ENCODE data around the gene TTC31. TPM values are rescaled to one million over a fixed set of nuclear protein-coding genes. Genes with fewer than 3 reads are reported as not detected.

TTC31 gene
- total RNA-seq, 4 donors from 2014 or later: 20.4 to 45.5 (median 27.4) TPM

DNA sequence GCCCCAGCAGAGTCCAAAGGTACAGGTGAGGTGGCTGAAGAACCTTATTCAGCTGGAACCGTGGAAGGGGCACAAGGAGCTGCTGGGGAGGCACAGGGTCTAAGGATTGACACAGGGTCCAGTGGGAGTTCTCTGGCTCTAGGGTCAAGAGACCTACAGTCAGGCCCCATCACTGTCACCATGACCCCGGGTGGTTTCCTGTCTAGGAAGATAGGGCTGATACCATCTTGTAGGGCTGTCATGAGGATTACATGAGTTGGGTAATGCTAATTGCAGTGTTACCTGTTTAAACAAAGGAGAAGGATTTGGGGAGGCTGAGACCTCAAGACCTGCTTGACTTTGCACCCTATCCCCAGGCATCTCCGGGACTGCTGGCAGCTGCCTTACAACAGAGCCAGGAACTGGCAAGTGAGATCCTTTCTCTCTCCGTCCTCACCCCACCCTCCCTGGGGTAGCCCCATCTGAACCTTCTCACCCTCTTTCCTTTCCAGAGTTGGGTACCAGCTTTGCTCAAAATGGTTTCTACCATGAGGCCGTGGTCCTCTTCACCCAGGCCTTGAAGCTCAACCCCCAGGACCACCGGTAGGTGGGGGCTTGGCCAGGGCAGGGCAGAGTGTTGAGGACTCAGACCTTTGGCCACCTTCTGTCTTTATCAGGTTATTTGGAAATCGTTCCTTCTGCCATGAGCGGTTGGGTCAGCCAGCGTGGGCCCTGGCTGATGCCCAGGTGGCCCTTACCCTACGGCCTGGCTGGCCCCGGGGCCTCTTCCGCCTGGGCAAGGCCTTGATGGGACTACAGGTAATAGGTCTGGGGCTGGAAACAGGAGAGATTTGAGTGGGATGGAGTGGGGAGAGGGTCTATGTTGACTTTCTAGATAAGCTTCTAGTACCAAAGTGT lies 9.0 kb downstream of the TTC31 start:
- 97% methylated on average over 11 of the region's 12 CpGs for WGBS
- H3K27ac ChIP-seq: no peak overlapping the region
- no peak for DNase-seq (ENCODE audit: low spot score in 2 of 2)
- no peaks in the 10 kb centered on the region for H3K9me3 ChIP-seq
- TF ChIP-seq EP300 (IDR thresholded peaks at IDR 0.05) (no peak), POLR2AphosphoS5 (IDR thresholded peaks at IDR 0.05) (no peak), POLR2A (IDR thresholded peaks at IDR 0.05) (no peak)
- H3K27me3 ChIP-seq: no peaks in the 10 kb centered on the region
- no peak overlapping the region for H3K4me3 ChIP-seq
- peaks cover 56% of the 10 kb centered on the region for H3K36me3 ChIP-seq
- no peaks in the 10 kb centered on the region for H3K4me1 ChIP-seq

DNA sequence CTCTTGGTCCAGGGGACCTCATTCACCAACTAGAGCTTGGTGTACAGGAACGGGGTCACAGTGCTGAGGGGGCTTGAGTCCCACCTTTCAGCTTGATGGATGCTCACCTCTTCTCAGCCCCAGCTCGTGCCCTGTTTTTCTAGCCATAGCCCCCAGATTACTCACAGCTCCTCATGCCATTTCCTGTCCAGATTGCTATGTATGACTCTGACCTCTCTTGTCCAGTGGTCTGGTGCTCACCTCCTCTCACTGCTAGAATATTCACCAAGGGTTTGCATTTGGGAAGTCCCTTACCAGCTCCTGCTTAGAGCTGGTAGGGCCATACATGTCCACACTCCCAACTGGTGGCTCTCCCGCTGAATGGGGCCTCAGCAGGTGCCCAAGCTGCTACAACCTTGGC lies 10.7 kb downstream of the TTC31 start:
- Histone ChIP-seq H3K36me3 (peaks cover 56% of the 10 kb centered on the region), H3K4me1 (peaks cover 14% of the 10 kb centered on the region), H3K27me3 (peaks cover 16% of the 10 kb centered on the region), H3K4me3 (no peak overlapping the region), H3K9me3 (no peaks in the 10 kb centered on the region), H3K27ac (no peak overlapping the region)
- TF ChIP-seq EP300 (IDR thresholded peaks at IDR 0.05) (no peak), POLR2AphosphoS5 (IDR thresholded peaks at IDR 0.05) (no peak), POLR2A (IDR thresholded peaks at IDR 0.05) (no peak)
- TF ChIP-seq, protein P1, sequence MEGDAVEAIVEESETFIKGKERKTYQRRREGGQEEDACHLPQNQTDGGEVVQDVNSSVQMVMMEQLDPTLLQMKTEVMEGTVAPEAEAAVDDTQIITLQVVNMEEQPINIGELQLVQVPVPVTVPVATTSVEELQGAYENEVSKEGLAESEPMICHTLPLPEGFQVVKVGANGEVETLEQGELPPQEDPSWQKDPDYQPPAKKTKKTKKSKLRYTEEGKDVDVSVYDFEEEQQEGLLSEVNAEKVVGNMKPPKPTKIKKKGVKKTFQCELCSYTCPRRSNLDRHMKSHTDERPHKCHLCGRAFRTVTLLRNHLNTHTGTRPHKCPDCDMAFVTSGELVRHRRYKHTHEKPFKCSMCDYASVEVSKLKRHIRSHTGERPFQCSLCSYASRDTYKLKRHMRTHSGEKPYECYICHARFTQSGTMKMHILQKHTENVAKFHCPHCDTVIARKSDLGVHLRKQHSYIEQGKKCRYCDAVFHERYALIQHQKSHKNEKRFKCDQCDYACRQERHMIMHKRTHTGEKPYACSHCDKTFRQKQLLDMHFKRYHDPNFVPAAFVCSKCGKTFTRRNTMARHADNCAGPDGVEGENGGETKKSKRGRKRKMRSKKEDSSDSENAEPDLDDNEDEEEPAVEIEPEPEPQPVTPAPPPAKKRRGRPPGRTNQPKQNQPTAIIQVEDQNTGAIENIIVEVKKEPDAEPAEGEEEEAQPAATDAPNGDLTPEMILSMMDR (IDR thresholded peaks at IDR 0.05): no peak
- DNase-seq (ENCODE audit: low spot score in 2 of 2): no peak
- whole genome bisulfite sequencing: 94% methylated on average over 3 of the region's 3 CpGs

DNA sequence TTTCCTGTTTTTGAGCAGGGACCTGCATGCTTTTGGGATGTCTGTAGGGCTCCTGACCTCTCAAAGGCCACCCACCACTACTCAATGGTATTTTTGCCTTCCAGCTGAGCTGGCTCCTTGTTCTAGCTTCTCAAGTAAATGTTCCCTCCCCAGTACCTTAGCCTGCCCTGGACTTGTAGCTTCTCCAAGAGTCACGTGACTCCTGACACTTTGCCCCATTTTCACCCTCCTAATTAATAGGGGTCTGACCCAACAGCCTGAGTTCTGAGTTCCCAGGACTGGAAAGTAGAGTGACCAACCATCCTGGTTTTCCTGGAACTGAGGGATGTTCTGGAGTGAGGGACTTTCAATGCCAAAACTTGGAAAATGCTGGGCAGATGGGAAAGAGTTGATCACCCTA lies 12.6 kb downstream of the TTC31 start:
- no peak for DNase-seq (ENCODE audit: low spot score in 2 of 2)
- Histone ChIP-seq H3K36me3 (peaks cover 40% of the 10 kb centered on the region), H3K9me3 (no peaks in the 10 kb centered on the region), H3K4me3 (no peak overlapping the region), H3K4me1 (peaks cover 26% of the 10 kb centered on the region), H3K27ac (no peak overlapping the region), H3K27me3 (peaks cover 34% of the 10 kb centered on the region)
- TF ChIP-seq, protein P1 (IDR thresholded peaks at IDR 0.05): no peak
- TF ChIP-seq POLR2A (IDR thresholded peaks at IDR 0.05): no peak
- no peak for TF ChIP-seq POLR2AphosphoS5 (IDR thresholded peaks at IDR 0.05)
- no peak for TF ChIP-seq EP300 (IDR thresholded peaks at IDR 0.05)
- 92% methylated on average over 1 of the region's 1 CpG for WGBS

DNA sequence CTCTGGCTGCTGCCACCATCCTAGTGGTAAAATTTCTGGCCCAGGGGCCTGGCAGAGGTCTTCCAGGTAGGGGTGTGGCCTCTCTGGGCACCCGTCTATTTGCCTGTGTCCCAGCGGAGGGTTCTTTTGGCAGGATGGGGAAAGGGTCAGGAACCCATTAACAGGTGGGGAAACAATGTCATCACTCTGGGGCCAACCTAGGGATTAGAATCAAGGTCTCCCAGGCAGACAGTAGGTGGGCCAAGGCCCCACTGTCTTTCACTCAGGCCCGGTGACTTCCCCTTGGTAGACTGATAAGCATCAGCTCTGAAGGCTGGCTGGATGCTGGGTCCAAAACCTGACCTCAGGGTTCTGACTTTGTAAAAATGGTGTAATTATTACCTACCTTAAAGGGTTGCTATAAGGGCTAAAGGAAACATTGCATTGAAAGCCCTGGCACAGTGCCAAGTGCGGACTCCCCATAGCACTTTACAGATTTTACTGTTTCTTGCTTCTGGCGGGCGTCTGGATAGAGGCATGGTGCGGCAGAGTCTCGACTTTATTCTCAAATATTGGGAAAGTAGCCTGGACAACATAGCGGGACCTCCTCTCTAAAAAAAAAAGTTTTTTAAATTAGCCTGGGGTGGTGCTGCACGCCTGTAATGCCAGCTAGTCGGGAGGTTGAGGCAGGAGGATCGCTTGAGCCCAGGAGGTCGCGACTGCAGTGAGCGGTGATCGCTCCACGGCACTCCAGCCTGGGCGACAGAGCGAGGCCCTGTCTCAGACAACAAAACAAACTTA lies 14.3 kb downstream of the TTC31 start:
- WGBS: 56% methylated on average over 19 of the region's 19 CpGs
- H3K4me3 ChIP-seq: peak overlapping the region; percentile 46
- no peaks in the 10 kb centered on the region for H3K9me3 ChIP-seq
- TF ChIP-seq POLR2A (IDR thresholded peaks at IDR 0.05) (no peak), EP300 (IDR thresholded peaks at IDR 0.05) (no peak), POLR2AphosphoS5 (IDR thresholded peaks at IDR 0.05) (no peak)
- TF ChIP-seq, protein P1 (IDR thresholded peaks at IDR 0.05): no peak
- no peak for DNase-seq (ENCODE audit: low spot score in 2 of 2)
- H3K27me3 ChIP-seq: peaks cover 50% of the 10 kb centered on the region
- no peak overlapping the region for H3K27ac ChIP-seq
- H3K36me3 ChIP-seq: peaks cover 23% of the 10 kb centered on the region
- H3K4me1 ChIP-seq: peaks cover 30% of the 10 kb centered on the region

DNA sequence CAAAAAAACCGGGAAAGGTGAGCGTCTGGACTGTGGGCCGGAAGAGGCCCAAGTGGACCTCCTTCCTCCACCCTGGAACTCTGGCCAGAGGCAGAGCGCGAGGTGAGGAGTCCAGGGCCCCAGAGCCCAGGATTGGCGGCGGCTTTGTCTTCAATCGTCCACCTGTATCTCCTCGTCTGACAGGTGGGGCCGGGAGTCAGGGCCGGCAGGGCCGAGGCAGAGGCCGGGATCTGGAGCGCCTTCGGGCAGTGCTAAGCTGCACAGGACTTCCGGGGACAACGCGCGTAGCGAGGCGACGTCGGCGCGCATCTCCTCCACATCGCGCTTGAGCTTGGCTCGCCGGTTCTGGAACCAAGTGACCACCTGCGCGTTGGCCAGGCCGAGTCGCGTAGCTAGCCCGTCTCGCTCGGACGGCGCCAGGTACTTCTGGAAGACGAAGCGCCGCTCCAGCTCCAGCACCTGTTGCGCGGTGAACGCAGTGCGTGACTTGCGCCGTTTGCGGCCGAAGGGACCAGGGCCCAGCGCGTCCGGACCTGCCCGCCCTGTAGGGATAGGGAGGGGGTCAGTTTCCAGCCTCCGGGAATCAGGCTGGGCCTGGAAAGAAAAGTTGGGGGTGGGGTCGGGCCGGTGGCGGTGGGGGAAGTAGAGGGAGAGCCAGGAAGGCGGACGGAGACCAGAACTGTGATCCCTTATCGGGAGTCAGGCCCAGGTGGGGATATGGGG lies 15.1 kb downstream of the TTC31 start:
- 4% methylated on average over 37 of the region's 61 CpGs for WGBS
- peak in 1 of 2 donors; percentile 69 for DNase-seq (ENCODE audit: low spot score in 2 of 2)
- peaks cover 15% of the 10 kb centered on the region for H3K36me3 ChIP-seq
- H3K27me3 ChIP-seq: peaks cover 57% of the 10 kb centered on the region
- TF ChIP-seq POLR2AphosphoS5 (IDR thresholded peaks at IDR 0.05) (no peak), EP300 (IDR thresholded peaks at IDR 0.05) (no peak), POLR2A (IDR thresholded peaks at IDR 0.05) (no peak)
- TF ChIP-seq, protein P1 (IDR thresholded peaks at IDR 0.05): no peak
- no peaks in the 10 kb centered on the region for H3K9me3 ChIP-seq
- H3K27ac ChIP-seq: no peak overlapping the region
- H3K4me1 ChIP-seq: peaks cover 37% of the 10 kb centered on the region
- peak overlapping the region; percentile 46 for H3K4me3 ChIP-seq

All from suprapubic skin (tissue), 4 donors.